Neural progenitor cell (in vitro differentiated cells): Measurements from ENCODE around the gene RHD.
"Not testable (repeated sequence)": the region's sequence is repeated elsewhere in the genome, so short reads cannot be mapped to it uniquely, and the experiment has no call there.

Experiments used
- EZH2phosphoT487 ChIP-seq: fragments of 200-600 bp; sonication (generic); IDR thresholded peaks from 2 replicates; pipeline ENCODE4 v1.6.1; 2017; ENCODE audit warnings: antibody characterized with exemption
- TF ChIP-seq, protein P1 (sequence below): fragments of 200-600 bp; sonication (generic); IDR thresholded peaks from 2 replicates; pipeline ENCODE4 v1.5.1; 2017; ENCODE audit warnings: antibody characterized with exemption, mild to moderate bottlenecking

DNA sequence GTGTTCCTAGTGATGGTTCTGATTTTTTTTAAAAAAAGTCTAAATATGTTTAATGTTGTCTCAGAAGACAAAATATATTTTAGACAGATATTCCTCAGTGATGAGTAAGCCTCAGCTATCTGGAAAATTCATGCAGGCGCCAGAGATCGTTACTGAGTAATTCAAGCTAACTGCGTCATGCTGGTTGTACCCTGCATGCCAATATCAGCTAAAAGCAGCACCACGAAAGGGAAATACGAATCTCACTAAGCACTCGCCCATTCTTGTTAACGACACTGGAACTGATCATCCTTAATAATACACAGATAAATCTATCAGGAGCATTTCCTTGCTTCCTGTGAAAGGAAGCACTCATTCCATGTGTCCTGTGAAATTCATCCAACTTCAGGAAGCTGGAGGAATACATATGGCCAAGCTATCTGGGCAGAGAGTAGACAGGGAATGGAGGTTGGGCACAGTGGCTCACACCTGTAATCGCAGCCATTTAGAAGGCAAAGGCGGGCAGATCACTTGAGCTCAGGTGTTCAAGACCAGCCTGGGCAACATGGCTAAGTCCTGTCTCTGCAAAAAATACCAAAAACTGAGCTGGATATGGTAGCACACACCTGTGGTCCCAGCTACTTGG lies 48.1 kb downstream of the RHD start:
- TF ChIP-seq, protein P1, sequence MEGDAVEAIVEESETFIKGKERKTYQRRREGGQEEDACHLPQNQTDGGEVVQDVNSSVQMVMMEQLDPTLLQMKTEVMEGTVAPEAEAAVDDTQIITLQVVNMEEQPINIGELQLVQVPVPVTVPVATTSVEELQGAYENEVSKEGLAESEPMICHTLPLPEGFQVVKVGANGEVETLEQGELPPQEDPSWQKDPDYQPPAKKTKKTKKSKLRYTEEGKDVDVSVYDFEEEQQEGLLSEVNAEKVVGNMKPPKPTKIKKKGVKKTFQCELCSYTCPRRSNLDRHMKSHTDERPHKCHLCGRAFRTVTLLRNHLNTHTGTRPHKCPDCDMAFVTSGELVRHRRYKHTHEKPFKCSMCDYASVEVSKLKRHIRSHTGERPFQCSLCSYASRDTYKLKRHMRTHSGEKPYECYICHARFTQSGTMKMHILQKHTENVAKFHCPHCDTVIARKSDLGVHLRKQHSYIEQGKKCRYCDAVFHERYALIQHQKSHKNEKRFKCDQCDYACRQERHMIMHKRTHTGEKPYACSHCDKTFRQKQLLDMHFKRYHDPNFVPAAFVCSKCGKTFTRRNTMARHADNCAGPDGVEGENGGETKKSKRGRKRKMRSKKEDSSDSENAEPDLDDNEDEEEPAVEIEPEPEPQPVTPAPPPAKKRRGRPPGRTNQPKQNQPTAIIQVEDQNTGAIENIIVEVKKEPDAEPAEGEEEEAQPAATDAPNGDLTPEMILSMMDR, result not testable (repeated sequence)
- not testable (repeated sequence) for TF ChIP-seq EZH2phosphoT487
